GM19238 (cell line): ENCODE data around the gene RNF41.

Experiments
- DNase-seq: peaks from one replicate; pipeline ENCODE4 v3.0.0; 2011; ENCODE audit warnings: low spot score; ENCODE audit not compliant: insufficient read length

RNF41 gene

DNA sequence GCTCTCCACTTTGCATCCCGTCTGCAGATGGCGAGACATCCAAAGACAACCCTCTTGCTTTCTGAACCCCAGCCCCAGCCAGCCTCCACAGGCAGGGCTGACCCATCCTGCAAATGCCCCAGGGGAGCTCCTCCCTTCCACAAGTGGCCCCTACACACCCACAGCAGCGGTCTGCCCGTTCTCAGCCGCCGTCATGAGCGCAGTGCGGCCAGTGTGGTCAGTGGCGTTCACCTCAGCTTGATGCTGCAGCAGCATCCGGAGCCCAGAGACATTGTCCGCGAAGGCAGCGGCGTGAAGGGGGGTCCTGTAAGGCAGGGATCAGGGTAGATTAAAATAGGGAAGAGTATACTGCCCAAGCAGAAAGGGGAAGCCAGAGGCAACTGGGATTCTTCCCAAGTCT lies 22.8 kb upstream of the RNF41 start:
- DNase-seq, result no peak

DNA sequence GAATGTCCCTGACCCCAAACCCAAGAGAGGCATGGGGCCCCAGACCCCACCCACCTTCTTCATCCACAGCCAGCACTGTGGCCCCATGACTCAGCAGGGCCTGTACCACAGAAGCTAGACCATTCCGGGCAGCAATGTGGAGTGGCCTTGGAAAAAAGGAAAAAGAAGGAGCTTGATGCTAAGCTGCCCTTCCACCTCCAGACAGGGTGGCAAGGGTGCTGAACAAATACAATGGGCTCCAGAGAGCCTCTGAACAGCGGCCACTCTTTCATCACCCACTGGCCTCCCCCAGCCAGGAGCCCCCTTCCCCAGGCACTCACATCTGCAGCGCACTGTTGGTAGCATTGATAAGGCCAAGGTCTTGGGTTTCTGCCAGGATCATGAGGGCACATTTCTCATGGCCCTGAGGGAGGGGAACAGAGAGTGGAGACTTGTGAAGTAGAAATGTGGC lies 22.0 kb upstream of the RNF41 start:
- DNase-seq, result no peak

DNA sequence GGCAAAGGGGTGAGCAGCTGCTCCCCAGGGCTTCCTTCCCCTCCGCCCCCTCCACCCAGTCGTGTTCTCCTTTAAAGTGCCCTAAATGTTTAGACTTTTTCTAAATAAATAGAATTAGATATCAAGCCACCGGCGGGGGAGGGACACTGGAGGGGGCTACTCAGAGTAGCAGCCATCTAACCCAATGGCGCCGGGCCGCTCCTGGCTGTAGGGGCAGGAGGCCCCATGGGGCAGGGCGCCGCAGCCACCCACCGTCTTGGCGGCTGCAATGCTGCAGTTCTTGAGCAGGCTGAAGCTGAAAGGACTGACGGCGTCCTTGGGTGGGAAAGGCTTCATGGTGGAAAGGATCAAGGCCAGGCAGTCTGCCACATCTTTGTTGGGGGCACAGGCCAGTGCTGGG lies 21.3 kb upstream of the RNF41 start:
- no peak for DNase-seq

DNA sequence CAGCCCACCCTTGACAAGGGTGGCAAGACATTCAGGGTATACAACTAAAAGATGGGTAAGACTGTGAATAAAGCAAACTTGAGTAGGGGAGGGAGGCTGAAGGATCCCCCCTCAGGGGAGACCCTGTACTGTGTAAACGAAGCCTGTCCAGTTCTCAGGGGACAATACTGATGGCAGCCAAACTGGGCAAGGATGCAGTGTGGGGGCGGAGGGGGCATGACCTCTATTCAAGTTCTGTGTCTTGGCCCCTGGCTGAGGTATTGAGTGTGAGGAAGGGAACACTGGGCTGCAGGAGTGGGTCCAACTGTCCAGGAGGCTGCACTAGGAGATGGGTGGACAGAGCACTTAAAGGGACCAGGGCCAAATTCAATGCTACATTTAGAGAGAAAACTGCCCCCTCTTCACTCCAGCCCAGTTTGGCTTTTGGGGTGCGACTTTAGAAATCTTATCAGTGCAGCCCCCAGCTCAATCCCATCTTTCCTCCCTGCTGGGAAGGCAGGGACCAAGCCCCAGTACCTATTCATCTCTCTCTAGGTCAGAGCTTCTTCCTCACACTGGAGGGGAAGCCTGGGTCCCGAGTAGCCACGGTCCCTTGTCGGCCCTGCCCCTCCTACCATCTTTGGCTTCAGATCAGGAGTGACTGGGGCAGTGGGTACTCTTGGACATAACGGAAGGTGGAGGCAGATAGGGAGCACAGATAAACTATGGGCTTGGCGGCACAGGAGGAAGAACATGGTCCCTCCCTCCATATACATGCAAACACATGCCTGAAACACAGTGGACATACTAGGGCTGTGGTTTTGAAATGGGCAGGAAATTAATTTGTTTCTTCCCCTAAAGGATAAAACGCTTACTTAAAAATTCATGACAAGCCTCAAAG lies 19.9 kb upstream of the RNF41 start:
- DNase-seq, result no peak

DNA sequence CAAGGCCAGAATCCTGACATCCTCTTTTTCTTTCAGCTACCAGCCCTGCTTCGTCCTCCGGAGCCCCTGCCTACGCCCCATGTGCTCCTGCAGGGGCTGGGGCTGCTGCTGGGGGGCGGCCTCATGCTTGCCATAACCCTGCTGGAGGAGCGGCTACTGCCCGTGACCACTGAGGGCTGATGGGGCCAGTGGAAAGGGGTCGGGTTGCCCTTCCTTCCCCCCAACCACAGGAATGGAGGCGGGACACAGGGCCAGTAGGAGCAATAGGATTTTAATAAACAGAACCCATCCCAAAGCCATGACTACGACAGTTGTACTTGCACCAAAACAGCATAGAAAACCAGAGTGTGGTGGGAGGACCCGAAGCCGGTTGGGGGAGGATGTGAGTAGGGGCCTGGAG lies 15.8 kb upstream of the RNF41 start:
- DNase-seq, result no peak

DNA sequence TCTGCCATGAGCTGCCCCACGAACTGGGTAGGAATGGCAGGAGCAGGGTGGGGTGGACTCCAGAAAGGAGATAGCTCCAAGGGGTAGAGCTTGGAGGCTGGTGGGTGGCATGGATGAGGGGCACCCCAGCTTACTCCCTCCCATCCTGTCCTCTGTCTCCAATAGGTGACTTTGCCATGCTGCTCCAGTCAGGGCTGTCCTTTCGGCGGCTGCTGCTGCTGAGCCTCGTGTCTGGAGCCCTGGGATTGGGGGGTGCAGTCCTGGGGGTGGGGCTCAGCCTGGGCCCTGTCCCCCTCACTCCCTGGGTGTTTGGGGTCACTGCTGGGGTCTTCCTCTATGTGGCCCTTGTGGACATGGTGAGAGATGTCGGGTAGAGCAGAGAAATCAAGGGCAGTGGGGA lies 15.3 kb upstream of the RNF41 start:
- no peak for DNase-seq

DNA sequence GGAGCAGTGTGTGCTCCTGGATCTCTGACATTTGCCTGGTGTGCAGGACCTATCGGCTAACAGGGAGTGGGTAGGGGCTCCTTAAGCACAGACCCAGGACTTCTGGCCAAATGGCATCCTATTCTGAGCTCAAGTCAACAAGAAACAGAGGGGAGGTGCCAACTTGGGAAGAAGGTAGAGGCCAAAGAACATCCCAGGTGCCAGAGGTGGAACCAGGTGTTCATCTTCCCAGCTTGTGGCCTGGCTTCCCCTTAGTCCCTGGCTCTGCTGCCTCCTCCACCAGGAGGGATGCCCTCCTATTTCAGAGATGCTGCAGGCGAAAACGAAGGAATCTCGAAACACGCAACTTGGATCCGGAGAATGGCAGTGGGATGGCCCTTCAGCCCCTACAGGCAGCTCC lies 14.4 kb upstream of the RNF41 start:
- no peak for DNase-seq

DNA sequence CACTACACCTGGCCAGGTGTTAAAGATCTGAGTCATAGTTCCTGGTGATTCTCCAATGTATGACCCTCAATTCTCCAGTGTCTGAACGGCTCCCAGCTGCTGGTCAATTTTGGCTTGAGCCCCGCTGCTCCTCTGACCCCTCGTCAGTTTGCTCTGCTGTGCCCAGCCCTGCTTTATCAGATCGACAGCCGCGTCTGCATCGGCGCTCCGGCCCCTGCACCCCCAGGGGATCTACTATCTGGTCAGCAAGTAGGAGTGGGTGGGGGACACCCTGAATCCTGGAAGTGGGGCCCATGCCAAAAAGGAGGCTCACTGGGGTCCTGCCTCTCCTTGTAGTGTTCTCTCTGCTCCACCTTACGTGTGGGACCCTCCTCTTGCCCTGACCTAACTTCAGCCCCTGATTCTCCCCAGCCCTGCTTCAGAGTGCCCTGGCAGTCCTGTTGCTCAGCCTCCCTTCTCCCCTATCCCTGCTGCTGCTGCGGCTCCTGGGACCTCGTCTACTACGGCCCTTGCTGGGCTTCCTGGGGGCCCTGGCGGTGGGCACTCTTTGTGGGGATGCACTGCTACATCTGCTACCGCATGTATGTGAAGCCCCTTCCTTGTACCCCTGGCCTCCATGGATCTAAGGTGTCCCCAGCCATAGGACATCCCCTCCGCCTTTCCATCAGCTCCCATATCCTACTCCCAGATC lies 13.2 kb upstream of the RNF41 start:
- DNase-seq, result no peak

DNA sequence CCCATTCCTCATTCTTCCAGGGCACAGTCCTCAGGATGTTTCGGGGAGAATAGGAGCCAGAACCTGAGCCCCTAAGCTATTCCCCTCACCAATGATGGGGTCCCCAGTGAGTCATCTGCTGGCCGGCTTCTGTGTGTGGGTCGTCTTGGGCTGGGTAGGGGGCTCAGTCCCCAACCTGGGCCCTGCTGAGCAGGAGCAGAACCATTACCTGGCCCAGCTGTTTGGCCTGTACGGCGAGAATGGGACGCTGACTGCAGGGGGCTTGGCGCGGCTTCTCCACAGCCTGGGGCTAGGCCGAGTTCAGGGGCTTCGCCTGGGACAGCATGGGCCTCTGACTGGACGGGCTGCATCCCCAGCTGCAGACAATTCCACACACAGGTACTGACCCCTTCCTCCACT lies 9.5 kb upstream of the RNF41 start:
- DNase-seq, result no peak

DNA sequence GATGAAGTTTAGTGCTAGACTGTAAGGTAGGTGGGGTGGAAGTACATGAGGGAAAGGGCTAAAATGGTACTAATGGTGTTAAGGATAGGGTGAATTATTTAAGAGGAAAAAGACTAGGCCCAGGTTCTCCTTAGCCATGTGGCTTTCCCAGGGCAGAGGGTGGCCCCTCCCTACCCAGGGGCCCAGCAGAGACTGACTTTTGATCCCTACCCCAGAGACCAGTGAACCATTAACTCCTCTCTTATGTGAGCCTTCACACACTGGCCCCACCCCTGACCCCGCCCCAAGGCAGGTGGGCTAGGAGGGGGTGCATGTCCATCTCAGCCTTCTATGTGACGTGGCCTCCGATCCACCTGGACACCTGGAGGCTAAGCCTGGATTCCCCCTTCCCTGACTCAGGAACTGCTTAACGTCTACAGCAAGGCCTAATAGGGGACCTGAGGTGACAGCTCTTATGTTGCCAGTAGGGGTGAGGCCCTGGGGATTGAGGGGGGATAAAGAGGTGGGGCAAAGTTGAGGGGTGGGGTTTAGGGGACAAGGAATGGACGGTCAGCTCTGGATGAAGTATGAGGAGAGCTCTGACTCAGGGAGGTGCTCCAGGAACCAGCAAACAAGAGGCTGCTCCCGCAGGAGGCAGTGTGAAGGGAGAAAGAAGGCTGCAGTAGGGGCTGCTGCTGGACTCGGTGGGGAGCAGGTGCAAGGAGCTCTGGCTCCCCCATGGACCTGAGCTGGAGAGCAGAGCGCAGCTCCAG lies 8.9 kb upstream of the RNF41 start:
- no peak for DNase-seq

DNA sequence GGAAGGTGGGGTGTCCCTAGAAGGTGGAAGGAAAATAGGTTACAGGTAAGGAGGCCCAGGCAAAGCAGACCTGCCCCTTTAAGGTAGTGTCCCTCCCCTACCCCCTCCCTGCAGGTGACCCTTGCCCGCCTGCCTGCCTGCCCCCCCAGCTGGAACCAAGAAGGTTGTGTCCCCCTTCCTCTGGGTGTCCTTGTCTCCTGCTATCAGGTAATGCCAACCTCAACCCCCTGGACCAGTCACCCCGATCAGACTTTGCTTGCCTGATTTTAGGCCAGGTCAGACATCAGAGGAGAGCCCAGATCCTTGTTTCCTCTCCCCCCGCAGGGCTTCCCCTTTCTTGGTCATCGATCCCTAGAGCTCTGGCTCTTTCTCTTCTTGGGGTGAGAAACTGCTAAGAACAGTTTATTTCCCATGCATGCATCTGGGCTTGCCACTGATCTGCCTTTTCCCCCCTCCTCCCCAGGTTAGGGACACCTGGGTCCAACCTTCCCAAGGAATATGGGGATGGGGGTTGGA lies 8.3 kb upstream of the RNF41 start, which contains the start of gene SLC39A5:
Gene SLC39A5 (plus strand): TSS at position 136 of the 516 bp plus-strand sequence. CDS start 1,224 bp downstream, outside the sequence.
- DNase-seq, result no peak

DNA sequence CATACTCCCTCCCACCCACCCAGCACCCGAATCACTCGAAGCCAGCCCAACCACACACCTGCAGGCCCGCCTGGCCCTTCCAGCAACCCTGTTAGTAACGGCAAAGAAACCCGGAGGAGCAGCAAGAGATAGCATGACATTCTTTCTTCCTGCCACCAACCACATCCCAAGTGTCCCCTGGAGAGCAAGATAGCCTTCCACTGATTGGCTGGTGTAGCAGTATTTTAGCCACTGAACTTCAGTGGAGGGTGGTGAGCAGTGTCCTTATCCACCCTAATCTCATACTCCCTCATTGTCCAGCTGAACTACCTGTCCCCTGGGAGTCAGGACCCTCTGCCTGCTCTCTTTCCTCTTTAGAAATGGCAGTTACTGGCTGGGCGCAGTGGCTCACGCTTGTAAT lies 7.4 kb upstream of the RNF41 start:
- no peak for DNase-seq

DNA sequence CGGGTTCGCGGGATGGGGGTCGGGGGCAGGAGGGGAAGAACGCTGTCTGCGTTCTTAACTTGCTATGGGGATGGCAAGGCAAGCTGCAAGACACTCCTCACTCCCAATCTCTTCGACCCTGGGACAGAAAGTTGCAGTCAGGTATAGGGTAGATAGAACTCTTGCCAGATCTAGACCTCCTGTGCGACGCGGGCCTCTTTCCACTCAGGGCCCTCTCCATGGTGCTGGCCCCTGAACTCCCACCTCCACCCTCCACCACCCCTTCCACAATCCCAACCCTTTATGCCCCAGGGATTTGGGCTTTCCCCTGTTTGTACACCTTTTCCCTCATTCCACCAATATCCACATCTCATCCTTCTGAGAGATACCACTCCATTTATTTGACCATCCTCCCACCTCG lies 3.2 kb upstream of the RNF41 start:
- no peak for DNase-seq

DNA sequence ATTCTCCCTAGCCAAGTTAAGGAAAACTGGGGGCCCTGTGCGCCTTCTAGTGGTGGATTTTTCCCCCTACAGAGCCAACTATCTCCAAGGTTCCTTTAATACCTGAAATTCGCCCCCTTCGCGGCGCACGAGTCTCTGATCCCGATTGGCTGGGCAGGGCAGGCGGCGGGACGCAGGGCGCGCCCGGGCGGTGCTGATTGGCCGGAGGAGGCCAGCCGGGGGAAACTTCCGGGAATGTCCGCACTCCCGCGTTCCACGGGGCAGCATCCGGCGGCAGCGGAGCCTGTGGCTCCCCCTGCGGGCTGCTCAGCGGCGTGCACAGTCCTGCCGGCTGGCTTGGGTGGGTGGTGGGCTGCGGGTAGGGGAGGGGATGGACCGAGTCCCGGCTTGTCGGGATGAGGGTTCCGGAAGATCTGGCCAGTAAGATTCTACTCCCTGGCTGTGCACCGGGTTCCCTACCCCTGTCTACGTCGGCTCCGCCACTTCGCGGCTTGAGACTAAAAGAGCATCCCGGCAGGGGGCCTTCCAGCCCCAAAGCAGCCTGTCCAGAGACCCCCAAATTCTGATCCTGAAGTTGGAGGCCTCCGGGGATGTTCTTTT lies 2.5 kb upstream of the RNF41 start, which contains the start of gene NABP2:
Gene NABP2 (plus strand): TSS at position 241 of the 600 bp plus-strand sequence. CDS start 515 bp downstream, outside the sequence.
- peak; percentile 99 for DNase-seq

DNA sequence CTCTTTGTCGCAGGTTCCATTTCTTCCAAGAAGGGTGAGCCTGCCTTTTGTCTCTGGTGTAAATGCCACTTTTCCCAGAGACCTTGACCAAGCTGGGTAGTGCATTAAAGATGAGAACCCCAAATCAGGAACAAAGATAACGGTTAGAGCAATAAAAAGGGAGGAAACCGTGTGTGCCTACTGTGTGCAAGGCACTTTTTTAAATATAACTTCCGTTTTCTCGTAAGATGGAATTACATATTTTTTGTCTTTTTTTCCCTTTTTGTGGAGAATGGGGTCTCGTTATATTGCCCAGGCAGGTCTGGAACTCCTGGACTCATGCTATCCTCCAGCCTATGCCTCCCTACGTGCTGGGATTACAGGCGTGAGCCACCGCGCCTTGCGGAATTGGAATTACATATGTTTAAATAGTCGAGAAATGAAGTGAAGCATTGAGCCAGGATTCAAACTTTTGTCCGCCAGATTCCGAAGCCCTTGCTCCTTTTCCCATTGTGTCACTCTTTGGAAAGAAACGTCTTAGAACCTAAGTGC lies 1.9 kb upstream of the RNF41 start:
- DNase-seq, result no peak

DNA sequence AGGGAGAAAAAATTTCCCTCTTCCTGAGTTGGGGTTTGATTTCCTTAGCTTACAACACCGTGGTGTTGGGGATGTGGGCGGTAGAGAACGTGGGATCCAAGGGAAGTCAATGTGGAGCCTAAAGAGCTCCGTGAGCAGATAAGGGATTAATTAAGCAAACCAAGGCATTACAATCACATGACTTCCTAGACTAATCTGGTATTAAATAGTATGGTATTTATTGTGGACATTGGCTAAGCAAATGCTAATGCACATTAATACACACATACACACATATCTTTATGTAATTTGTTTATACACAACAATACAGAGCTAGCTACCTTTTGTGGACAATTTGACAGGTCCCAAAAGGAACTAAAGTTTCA lies 791 bp upstream of the RNF41 start:
- no peak for DNase-seq

DNA sequence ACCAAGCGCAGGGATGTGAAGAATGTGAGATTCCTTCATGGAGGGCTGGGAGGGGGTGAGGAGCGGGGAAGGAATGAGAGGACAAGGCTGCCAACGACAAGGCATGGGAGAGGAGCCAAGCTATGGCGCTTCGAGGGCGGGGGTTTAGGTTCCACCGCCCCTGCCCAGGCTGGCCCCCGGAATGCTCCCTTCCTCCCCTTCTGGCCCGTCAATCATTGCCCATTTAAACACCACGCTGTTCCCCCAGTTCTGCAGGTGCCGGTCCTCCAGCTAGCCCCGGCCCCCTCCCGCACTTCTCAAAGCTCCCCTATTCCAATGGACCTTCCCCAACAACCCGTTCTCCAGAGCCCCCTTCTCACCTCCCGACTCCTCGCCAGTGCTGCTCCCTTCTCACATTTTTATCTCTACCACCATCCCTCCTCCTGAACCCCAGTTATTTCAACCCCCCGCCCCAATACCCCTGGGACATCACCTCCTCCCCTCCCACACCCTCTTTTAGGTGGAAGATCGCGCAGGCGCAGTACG lies 428 bp downstream of the RNF41 start:
- peak; percentile 75 for DNase-seq

DNA sequence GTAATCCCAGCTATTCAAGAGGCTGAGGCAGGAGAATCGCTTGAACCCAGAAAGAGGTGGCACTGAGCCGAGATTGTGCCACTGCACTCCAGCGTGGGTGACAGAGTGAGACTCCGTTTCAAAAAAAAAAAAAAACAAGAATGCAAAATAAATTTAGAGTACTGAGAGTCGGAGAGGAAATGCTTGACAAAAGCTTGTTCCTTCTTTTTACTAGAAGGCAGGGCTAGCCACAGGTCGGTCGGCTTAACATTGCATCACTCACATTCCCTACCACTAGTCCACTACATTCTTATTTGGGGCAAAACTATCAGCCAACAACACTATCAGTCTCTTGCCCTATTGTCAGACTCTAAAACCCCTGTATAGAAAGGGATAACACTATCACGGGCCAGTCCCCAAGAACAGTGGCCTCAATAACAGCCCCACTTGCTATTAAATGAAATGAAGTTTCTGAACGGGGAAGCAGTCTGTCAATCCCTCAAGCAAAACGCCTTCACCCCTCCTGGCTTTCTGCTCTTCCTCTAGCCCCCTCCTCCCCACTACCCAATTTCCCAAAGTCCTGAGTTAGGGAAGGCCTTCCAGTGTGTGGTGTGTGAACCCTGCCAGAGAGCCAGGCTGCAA lies 1.0 kb downstream of the RNF41 start:
- DNase-seq, result no peak

DNA sequence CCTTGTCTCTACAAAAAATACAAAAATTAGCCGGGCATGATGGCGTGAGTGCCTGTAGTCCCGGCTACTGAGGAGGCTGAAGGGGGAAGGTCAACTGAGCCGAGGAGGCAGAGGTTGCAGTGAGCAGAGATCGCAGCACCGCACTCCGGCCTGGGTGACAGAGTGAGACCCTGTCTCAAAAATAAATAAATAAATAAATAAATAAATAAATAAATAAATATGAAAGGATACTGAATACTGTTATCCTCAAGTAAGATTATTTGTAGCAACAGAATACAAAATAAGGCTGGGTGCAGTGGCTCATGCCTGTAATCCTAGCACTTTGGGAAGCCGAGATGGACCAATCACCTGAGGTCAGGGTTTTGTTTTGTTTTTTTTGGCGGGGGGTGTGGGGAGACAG lies 1.9 kb downstream of the RNF41 start:
- no peak for DNase-seq

DNA sequence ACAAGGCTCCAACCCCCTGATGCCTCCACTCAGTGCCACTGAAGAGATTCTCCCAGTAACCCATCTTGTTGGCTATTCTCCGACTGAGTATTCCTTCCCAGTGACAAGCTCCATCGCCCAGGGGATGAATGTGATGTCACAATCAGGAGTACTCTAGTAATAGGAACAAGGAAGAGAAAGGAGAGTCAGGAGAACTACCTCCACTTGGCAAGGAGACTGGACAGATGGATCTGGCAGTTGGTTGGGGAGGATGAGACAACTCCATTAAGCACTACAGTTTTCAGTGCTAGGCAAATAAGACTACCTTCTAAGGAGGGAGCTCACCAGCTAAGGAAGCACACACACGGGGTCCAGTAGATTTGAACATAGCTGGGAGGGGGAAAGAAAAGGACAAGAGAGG lies 5.3 kb downstream of the RNF41 start:
- no peak for DNase-seq
